Measurements from ENCODE around the gene WDR7. TPM values are rescaled to one million over a fixed set of nuclear protein-coding genes. Genes with fewer than 3 reads are reported as not detected.

WDR7 gene
- total and polyA plus RNA-seq, 12 donors: 3.6 to 64.6 (median 24.2) TPM

GRCh38 chr18:56900195-56901094 lies 249.3 kb downstream of the WDR7 start:
- no peaks in the 10 kb centered on the region for H3K36me3 ChIP-seq (replicated peaks in 1 of 2)
- no peaks in the 10 kb centered on the region for H3K27me3 ChIP-seq
- no peak overlapping the region for H3K27ac ChIP-seq
- DNase-seq: no peak
- intact Hi-C loops (cut with DNase I): no loop called here
- peaks cover 0 to 4% (median 3%) of the 10 kb centered on the region in 3 donors for H3K9me3 ChIP-seq (replicated peaks in 1 of 3)
- H3K4me1 ChIP-seq (replicated peaks in 1 of 2): no peaks in the 10 kb centered on the region
- whole genome bisulfite sequencing, 4 donors: 83 to 89% (median 88%) methylated on average over 6 to 7 of the region's 7 CpGs
- no peak overlapping the region for H3K4me3 ChIP-seq
- TF ChIP-seq, protein P1, sequence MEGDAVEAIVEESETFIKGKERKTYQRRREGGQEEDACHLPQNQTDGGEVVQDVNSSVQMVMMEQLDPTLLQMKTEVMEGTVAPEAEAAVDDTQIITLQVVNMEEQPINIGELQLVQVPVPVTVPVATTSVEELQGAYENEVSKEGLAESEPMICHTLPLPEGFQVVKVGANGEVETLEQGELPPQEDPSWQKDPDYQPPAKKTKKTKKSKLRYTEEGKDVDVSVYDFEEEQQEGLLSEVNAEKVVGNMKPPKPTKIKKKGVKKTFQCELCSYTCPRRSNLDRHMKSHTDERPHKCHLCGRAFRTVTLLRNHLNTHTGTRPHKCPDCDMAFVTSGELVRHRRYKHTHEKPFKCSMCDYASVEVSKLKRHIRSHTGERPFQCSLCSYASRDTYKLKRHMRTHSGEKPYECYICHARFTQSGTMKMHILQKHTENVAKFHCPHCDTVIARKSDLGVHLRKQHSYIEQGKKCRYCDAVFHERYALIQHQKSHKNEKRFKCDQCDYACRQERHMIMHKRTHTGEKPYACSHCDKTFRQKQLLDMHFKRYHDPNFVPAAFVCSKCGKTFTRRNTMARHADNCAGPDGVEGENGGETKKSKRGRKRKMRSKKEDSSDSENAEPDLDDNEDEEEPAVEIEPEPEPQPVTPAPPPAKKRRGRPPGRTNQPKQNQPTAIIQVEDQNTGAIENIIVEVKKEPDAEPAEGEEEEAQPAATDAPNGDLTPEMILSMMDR (IDR thresholded peaks at IDR 0.05): no peak
- no peak for TF ChIP-seq POLR2A (IDR thresholded peaks at IDR 0.05)

DNA sequence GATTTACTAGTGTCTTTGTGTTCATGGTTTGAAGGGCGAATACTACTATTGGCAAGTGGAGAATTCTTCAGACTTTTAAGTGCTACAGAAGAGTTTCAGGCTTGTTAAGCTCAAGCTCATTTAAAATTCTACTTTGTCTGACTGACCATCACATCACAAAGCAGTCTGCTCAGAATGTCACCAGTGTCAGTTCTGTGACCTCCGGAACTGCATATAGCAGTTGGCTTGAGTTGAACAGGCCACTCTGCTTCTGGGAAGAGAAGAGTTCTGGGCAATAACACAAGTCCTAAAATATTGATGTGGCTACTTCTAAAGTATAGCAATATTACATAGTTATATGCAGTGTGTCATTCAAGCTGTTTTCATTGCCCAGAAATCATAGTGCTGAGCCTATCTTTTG lies 250.8 kb downstream of the WDR7 start:
- intact Hi-C loops (cut with DNase I): no loop called here
- Histone ChIP-seq H3K36me3 (replicated peaks in 1 of 2) (no peaks in the 10 kb centered on the region), H3K27me3 (no peaks in the 10 kb centered on the region), H3K27ac (no peak overlapping the region), H3K4me1 (replicated peaks in 1 of 2) (no peaks in the 10 kb centered on the region), H3K9me3 (replicated peaks in 1 of 3) (peaks cover 0 to 3% (median 0%) of the 10 kb centered on the region in 3 donors), H3K4me3 (no peak overlapping the region)
- TF ChIP-seq POLR2A (IDR thresholded peaks at IDR 0.05): no peak
- TF ChIP-seq, protein P1 (IDR thresholded peaks at IDR 0.05): no peak
- no peak for DNase-seq
- WGBS, 4 donors: 75 to 98% (median 95%) methylated on average over 2 of the region's 2 CpGs

DNA sequence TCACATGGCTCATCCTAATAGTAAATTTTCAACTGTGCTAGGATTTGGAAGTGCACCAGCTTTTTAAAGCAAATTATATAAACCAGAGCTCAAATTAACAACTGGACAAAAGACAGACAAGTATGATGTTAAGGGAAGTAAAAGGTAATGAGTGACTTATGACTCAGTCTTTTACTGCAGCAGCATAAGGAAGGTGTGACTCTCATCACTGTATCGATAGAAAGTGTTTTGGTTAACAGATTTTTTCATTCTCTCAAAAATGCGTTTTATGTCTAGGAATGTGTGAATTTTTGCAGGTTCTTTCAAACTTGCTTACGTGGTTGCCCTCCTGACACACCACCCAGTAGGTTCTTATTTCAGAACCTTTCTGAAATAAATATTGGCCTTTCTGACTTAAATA lies 251.5 kb downstream of the WDR7 start:
- no peak for TF ChIP-seq POLR2A (IDR thresholded peaks at IDR 0.05)
- TF ChIP-seq, protein P1 (IDR thresholded peaks at IDR 0.05): no peak
- H3K36me3 ChIP-seq (replicated peaks in 1 of 2): no peaks in the 10 kb centered on the region
- no peaks in the 10 kb centered on the region for H3K4me1 ChIP-seq (replicated peaks in 1 of 2)
- no peaks in the 10 kb centered on the region for H3K27me3 ChIP-seq
- intact Hi-C loops (cut with DNase I): no loop called here
- WGBS, 4 donors: 86 to 93% (median 89%) methylated on average over 3 of the region's 3 CpGs
- DNase-seq: no peak
- peaks cover 0 to 3% (median 0%) of the 10 kb centered on the region in 3 donors for H3K9me3 ChIP-seq (replicated peaks in 1 of 3)
- H3K27ac ChIP-seq: no peak overlapping the region
- no peak overlapping the region for H3K4me3 ChIP-seq

- intact Hi-C loops (cut with DNase I): no loop called here
- H3K4me1 ChIP-seq (replicated peaks in 1 of 2): no peaks in the 10 kb centered on the region
These were observed 252.5 kb downstream of the WDR7 start for GRCh38 chr18:56903686-56904085.

More at GRCh38 chr18:56903686-56904085, 252.5 kb downstream of the WDR7 start:
- no peak for TF ChIP-seq POLR2A (IDR thresholded peaks at IDR 0.05)
- TF ChIP-seq, protein P1 (IDR thresholded peaks at IDR 0.05): no peak
- Histone ChIP-seq H3K36me3 (replicated peaks in 1 of 2) (no peaks in the 10 kb centered on the region), H3K4me3 (no peak overlapping the region), H3K27ac (no peak overlapping the region), H3K9me3 (replicated peaks in 1 of 3) (peaks cover 0 to 3% (median 0%) of the 10 kb centered on the region in 3 donors), H3K27me3 (no peaks in the 10 kb centered on the region)
- DNase-seq: no peak
- 82 to 89% (median 87%) methylated on average over 2 of the region's 2 CpGs for WGBS, 4 donors
